ENCODE measurements around the gene ABCC1. TPM values are rescaled to one million over a fixed set of nuclear protein-coding genes. Genes with fewer than 3 reads are reported as not detected.
"Not testable (repeated sequence)": the region's sequence is repeated elsewhere in the genome, so short reads cannot be mapped to it uniquely, and the experiment has no call there.

ABCC1 gene
- total RNA-seq, 1 experiment from 2014 or later: 25.0 TPM

GRCh38 chr16:15954814-15955151, 5.4 kb downstream of the ABCC1 start:
- no peak overlapping the region for H3K27ac ChIP-seq (ENCODE audit: low read depth, low read length, poor library complexity, severe bottlenecking)
- no peaks in the 10 kb centered on the region for H3K27me3 ChIP-seq (replicated peaks; ENCODE audit: insufficient read depth, low read depth, low read length, poor library complexity)
- H3K36me3 ChIP-seq (ENCODE audit: insufficient read depth, low read length, poor library complexity, severe bottlenecking): no peaks in the 10 kb centered on the region
- BruUV-seq (replicated peaks): no TSS peak
- no peak for DNase-seq (ENCODE audit: low spot score)
- intact Hi-C loops (cut with micrococcal nuclease; ENCODE audit: unreplicated experiment): no loop called here
- no peaks in the 10 kb centered on the region for H3K9me3 ChIP-seq (ENCODE audit: low read depth, low read length, poor library complexity, severe bottlenecking)
- no peak overlapping the region for H3K4me3 ChIP-seq (ENCODE audit: low read depth, low read length, poor library complexity, severe bottlenecking)
- ChIA-PET CTCF (no interaction called here), POLR2A (ENCODE audit: low non-redundant PET) (no interaction called here)
- TF ChIP-seq EZH2 (IDR thresholded peaks at IDR 0.05; ENCODE audit: borderline replicate concordance, low read depth, low read length, poor library complexity, severe bottlenecking) (no peak), CTCF (conservative IDR thresholded peaks at IDR 0.05; ENCODE audit: low read depth, low read length) (no peak)
- H3K4me1 ChIP-seq (ENCODE audit: insufficient read depth, low read length, poor library complexity, severe bottlenecking): peaks cover 11% of the 10 kb centered on the region

- ChIA-PET CTCF (no interaction called here), POLR2A (ENCODE audit: low non-redundant PET) (no interaction called here)
- no peak for TF ChIP-seq EZH2 (IDR thresholded peaks at IDR 0.05; ENCODE audit: borderline replicate concordance, low read depth, low read length, poor library complexity, severe bottlenecking)
- no peak for TF ChIP-seq CTCF (conservative IDR thresholded peaks at IDR 0.05; ENCODE audit: low read depth, low read length)
- H3K4me1 ChIP-seq (ENCODE audit: insufficient read depth, low read length, poor library complexity, severe bottlenecking): peaks cover 11% of the 10 kb centered on the region
- H3K27me3 ChIP-seq (replicated peaks; ENCODE audit: insufficient read depth, low read depth, low read length, poor library complexity): no peaks in the 10 kb centered on the region
- H3K27ac ChIP-seq (ENCODE audit: low read depth, low read length, poor library complexity, severe bottlenecking): no peak overlapping the region
- DNase-seq (ENCODE audit: low spot score): no peak
- intact Hi-C loops (cut with micrococcal nuclease; ENCODE audit: unreplicated experiment): no loop called here
- no peak overlapping the region for H3K4me3 ChIP-seq (ENCODE audit: low read depth, low read length, poor library complexity, severe bottlenecking)
- H3K9me3 ChIP-seq (ENCODE audit: low read depth, low read length, poor library complexity, severe bottlenecking): no peaks in the 10 kb centered on the region
- H3K36me3 ChIP-seq (ENCODE audit: insufficient read depth, low read length, poor library complexity, severe bottlenecking): no peaks in the 10 kb centered on the region
- BruUV-seq (replicated peaks): no TSS peak
Measured at GRCh38 chr16:15955425-15955824, 6.0 kb downstream of the ABCC1 start.

GRCh38 chr16:15956106-15956505, 6.7 kb downstream of the ABCC1 start:
- DNase-seq (ENCODE audit: low spot score); H3K27ac ChIP-seq (ENCODE audit: low read depth, low read length, poor library complexity, severe bottlenecking); H3K4me3 ChIP-seq (ENCODE audit: low read depth, low read length, poor library complexity, severe bottlenecking); H3K36me3 ChIP-seq (ENCODE audit: insufficient read depth, low read length, poor library complexity, severe bottlenecking); H3K27me3 ChIP-seq (replicated peaks; ENCODE audit: insufficient read depth, low read depth, low read length, poor library complexity); intact Hi-C loops (cut with micrococcal nuclease; ENCODE audit: unreplicated experiment); CTCF ChIA-PET; POLR2A ChIA-PET (ENCODE audit: low non-redundant PET); H3K9me3 ChIP-seq (ENCODE audit: low read depth, low read length, poor library complexity, severe bottlenecking); BruUV-seq (replicated peaks): not testable (repeated sequence)
- H3K4me1 ChIP-seq (ENCODE audit: insufficient read depth, low read length, poor library complexity, severe bottlenecking): peaks cover 11% of the 10 kb centered on the region

GRCh38 chr16:15958703-15959348, 9.4 kb downstream of the ABCC1 start:
- H3K4me3 ChIP-seq (ENCODE audit: low read depth, low read length, poor library complexity, severe bottlenecking): no peak overlapping the region
- H3K27me3 ChIP-seq (replicated peaks; ENCODE audit: insufficient read depth, low read depth, low read length, poor library complexity): no peaks in the 10 kb centered on the region
- no peaks in the 10 kb centered on the region for H3K9me3 ChIP-seq (ENCODE audit: low read depth, low read length, poor library complexity, severe bottlenecking)
- no peaks in the 10 kb centered on the region for H3K36me3 ChIP-seq (ENCODE audit: insufficient read depth, low read length, poor library complexity, severe bottlenecking)
- peak; percentile 47 for DNase-seq (ENCODE audit: low spot score)
- CTCF ChIA-PET: no interaction called here
- peaks cover 11% of the 10 kb centered on the region for H3K4me1 ChIP-seq (ENCODE audit: insufficient read depth, low read length, poor library complexity, severe bottlenecking)
- intact Hi-C loops (cut with micrococcal nuclease; ENCODE audit: unreplicated experiment): no loop called here
- POLR2A ChIA-PET (ENCODE audit: low non-redundant PET): no interaction called here
- no peak overlapping the region for H3K27ac ChIP-seq (ENCODE audit: low read depth, low read length, poor library complexity, severe bottlenecking)
- no TSS peak for BruUV-seq (replicated peaks)
- TF ChIP-seq CTCF (conservative IDR thresholded peaks at IDR 0.05; ENCODE audit: low read depth, low read length): no peak
